Measurements from ENCODE around the gene NOP58.
A peak's percentile ranks its signal among the peaks of the same experiment; 100 is the strongest.
"Not testable (repeated sequence)": the region's sequence is repeated elsewhere in the genome, so short reads cannot be mapped to it uniquely, and the experiment has no call there.

NOP58 gene

GRCh38 chr2:202265467-202266277, at the start of gene NOP58:
NOP58 (plus strand) TSS chr2:202265763; CDS start chr2:202265942, 179 bp downstream.
- Histone ChIP-seq H3K9ac (ENCODE audit: low read length in 5 of 5) (peak within 1 kb of the TSS; percentile 95 to 99 (median 98)), H3K36me3 (ENCODE audit: control insufficient read depth in 5 of 5, insufficient read depth in 5 of 5, low read length in 5 of 5) (no peaks in the 10 kb centered on the region), H3K27ac (ENCODE audit: low read depth, low read length) (peak within 1 kb of the TSS; percentile 99), H3K4me1 (ENCODE audit: control insufficient read depth in 5 of 5, insufficient read depth in 5 of 5, low read length in 5 of 5) (peaks cover 4 to 26% (median 18%) of the 10 kb centered on the region in 5 donors), H3K4me3 (ENCODE audit: low read depth in 1 of 5, low read length in 5 of 5) (peak within 1 kb of the TSS; percentile 78 to 99 (median 96)), H3K27me3 (ENCODE audit: control insufficient read depth in 5 of 5, insufficient read depth in 4 of 5, low read length in 5 of 5) (no peaks in the 10 kb centered on the region), H3K9me3 (ENCODE audit: control insufficient read depth in 5 of 5, low read length in 5 of 5) (no peaks in the 10 kb centered on the region)

GRCh38 chr2:202221873-202222272, 43.7 kb upstream of the NOP58 start:
- H3K9ac ChIP-seq (ENCODE audit: low read length in 5 of 5): peak overlapping the region in 1 of 5 donors; percentile 2
- peaks cover 2 to 20% (median 11%) of the 10 kb centered on the region in 5 donors for H3K36me3 ChIP-seq (ENCODE audit: control insufficient read depth in 5 of 5, insufficient read depth in 5 of 5, low read length in 5 of 5)
- no peak overlapping the region for H3K27ac ChIP-seq (ENCODE audit: low read depth, low read length)
- H3K27me3 ChIP-seq (ENCODE audit: control insufficient read depth in 5 of 5, insufficient read depth in 4 of 5, low read length in 5 of 5): no peaks in the 10 kb centered on the region
- H3K9me3 ChIP-seq (ENCODE audit: control insufficient read depth in 5 of 5, low read length in 5 of 5): no peaks in the 10 kb centered on the region
- H3K4me3 ChIP-seq (ENCODE audit: low read depth in 1 of 5, low read length in 5 of 5): no peak overlapping the region
- peaks cover 0 to 9% (median 0%) of the 10 kb centered on the region in 5 donors for H3K4me1 ChIP-seq (ENCODE audit: control insufficient read depth in 5 of 5, insufficient read depth in 5 of 5, low read length in 5 of 5)

GRCh38 chr2:202237787-202238233, 27.8 kb upstream of the NOP58 start:
- Histone ChIP-seq H3K4me3 (ENCODE audit: low read depth in 1 of 5, low read length in 5 of 5) (peak overlapping the region; percentile 85 to 98 (median 95)), H3K9me3 (ENCODE audit: control insufficient read depth in 5 of 5, low read length in 5 of 5) (no peaks in the 10 kb centered on the region), H3K27ac (ENCODE audit: low read depth, low read length) (peak overlapping the region; percentile 85), H3K4me1 (ENCODE audit: control insufficient read depth in 5 of 5, insufficient read depth in 5 of 5, low read length in 5 of 5) (peaks cover 2 to 20% (median 18%) of the 10 kb centered on the region in 5 donors), H3K36me3 (ENCODE audit: control insufficient read depth in 5 of 5, insufficient read depth in 5 of 5, low read length in 5 of 5) (peaks cover 0 to 4% (median 0%) of the 10 kb centered on the region in 5 donors), H3K27me3 (ENCODE audit: control insufficient read depth in 5 of 5, insufficient read depth in 4 of 5, low read length in 5 of 5) (no peaks in the 10 kb centered on the region), H3K9ac (ENCODE audit: low read length in 5 of 5) (peak overlapping the region; percentile 50 to 95 (median 94))

- peak within 1 kb of the TSS; percentile 85 for H3K27ac ChIP-seq (ENCODE audit: low read depth, low read length)
- peak within 1 kb of the TSS; percentile 91 to 97 (median 94) for H3K9ac ChIP-seq (ENCODE audit: low read length in 5 of 5)
- H3K27me3 ChIP-seq (ENCODE audit: control insufficient read depth in 5 of 5, insufficient read depth in 4 of 5, low read length in 5 of 5): no peaks in the 10 kb centered on the region
- H3K36me3 ChIP-seq (ENCODE audit: control insufficient read depth in 5 of 5, insufficient read depth in 5 of 5, low read length in 5 of 5): no peaks in the 10 kb centered on the region
- peaks cover 2 to 20% (median 18%) of the 10 kb centered on the region in 5 donors for H3K4me1 ChIP-seq (ENCODE audit: control insufficient read depth in 5 of 5, insufficient read depth in 5 of 5, low read length in 5 of 5)
- peak within 1 kb of the TSS; percentile 85 to 99 (median 95) for H3K4me3 ChIP-seq (ENCODE audit: low read depth in 1 of 5, low read length in 5 of 5)
- H3K9me3 ChIP-seq (ENCODE audit: control insufficient read depth in 5 of 5, low read length in 5 of 5): no peaks in the 10 kb centered on the region
These were observed 27.0 kb upstream of the NOP58 start, which contains the start of gene SUMO1 for GRCh38 chr2:202238234-202239197. SUMO1 (minus strand) TSS chr2:202238597; CDS start chr2:202238451, 146 bp downstream.

- not testable (repeated sequence) for H3K27me3 ChIP-seq (ENCODE audit: control insufficient read depth in 5 of 5, insufficient read depth in 4 of 5, low read length in 5 of 5); H3K36me3 ChIP-seq (ENCODE audit: control insufficient read depth in 5 of 5, insufficient read depth in 5 of 5, low read length in 5 of 5); H3K4me3 ChIP-seq (ENCODE audit: low read depth in 1 of 5, low read length in 5 of 5); H3K9ac ChIP-seq (ENCODE audit: low read length in 5 of 5); H3K27ac ChIP-seq (ENCODE audit: low read depth, low read length); H3K4me1 ChIP-seq (ENCODE audit: control insufficient read depth in 5 of 5, insufficient read depth in 5 of 5, low read length in 5 of 5); H3K9me3 ChIP-seq (ENCODE audit: control insufficient read depth in 5 of 5, low read length in 5 of 5)
These were observed 17.9 kb upstream of the NOP58 start for GRCh38 chr2:202247710-202248109.

GRCh38 chr2:202249521-202250253, 15.9 kb upstream of the NOP58 start:
- Histone ChIP-seq H3K9ac (ENCODE audit: low read length in 5 of 5) (no peak overlapping the region), H3K27ac (ENCODE audit: low read depth, low read length) (no peak overlapping the region), H3K9me3 (ENCODE audit: control insufficient read depth in 5 of 5, low read length in 5 of 5) (no peaks in the 10 kb centered on the region), H3K36me3 (ENCODE audit: control insufficient read depth in 5 of 5, insufficient read depth in 5 of 5, low read length in 5 of 5) (no peaks in the 10 kb centered on the region), H3K27me3 (ENCODE audit: control insufficient read depth in 5 of 5, insufficient read depth in 4 of 5, low read length in 5 of 5) (peaks cover 0 to 7% (median 0%) of the 10 kb centered on the region in 5 donors), H3K4me1 (ENCODE audit: control insufficient read depth in 5 of 5, insufficient read depth in 5 of 5, low read length in 5 of 5) (no peaks in the 10 kb centered on the region), H3K4me3 (ENCODE audit: low read depth in 1 of 5, low read length in 5 of 5) (no peak overlapping the region)

GRCh38 chr2:202251494-202251893, 14.1 kb upstream of the NOP58 start:
- no peak overlapping the region for H3K9ac ChIP-seq (ENCODE audit: low read length in 5 of 5)
- no peak overlapping the region for H3K27ac ChIP-seq (ENCODE audit: low read depth, low read length)

GRCh38 chr2:202261531-202261930, 4.0 kb upstream of the NOP58 start:
- Histone ChIP-seq H3K36me3 (ENCODE audit: control insufficient read depth in 5 of 5, insufficient read depth in 5 of 5, low read length in 5 of 5) (no peaks in the 10 kb centered on the region), H3K9me3 (ENCODE audit: control insufficient read depth in 5 of 5, low read length in 5 of 5) (no peaks in the 10 kb centered on the region), H3K27ac (ENCODE audit: low read depth, low read length) (no peak overlapping the region), H3K27me3 (ENCODE audit: control insufficient read depth in 5 of 5, insufficient read depth in 4 of 5, low read length in 5 of 5) (no peaks in the 10 kb centered on the region), H3K4me1 (ENCODE audit: control insufficient read depth in 5 of 5, insufficient read depth in 5 of 5, low read length in 5 of 5) (peaks cover 0 to 9% (median 3%) of the 10 kb centered on the region in 5 donors), H3K4me3 (ENCODE audit: low read depth in 1 of 5, low read length in 5 of 5) (no peak overlapping the region), H3K9ac (ENCODE audit: low read length in 5 of 5) (no peak overlapping the region)

More at GRCh38 chr2:202251494-202251893, 14.1 kb upstream of the NOP58 start:
- H3K4me1 ChIP-seq (ENCODE audit: control insufficient read depth in 5 of 5, insufficient read depth in 5 of 5, low read length in 5 of 5): no peaks in the 10 kb centered on the region
- no peaks in the 10 kb centered on the region for H3K9me3 ChIP-seq (ENCODE audit: control insufficient read depth in 5 of 5, low read length in 5 of 5)
- peaks cover 0 to 7% (median 0%) of the 10 kb centered on the region in 5 donors for H3K27me3 ChIP-seq (ENCODE audit: control insufficient read depth in 5 of 5, insufficient read depth in 4 of 5, low read length in 5 of 5)
- H3K4me3 ChIP-seq (ENCODE audit: low read depth in 1 of 5, low read length in 5 of 5): no peak overlapping the region
- no peaks in the 10 kb centered on the region for H3K36me3 ChIP-seq (ENCODE audit: control insufficient read depth in 5 of 5, insufficient read depth in 5 of 5, low read length in 5 of 5)

- H3K9ac ChIP-seq (ENCODE audit: low read length in 5 of 5): peak overlapping the region; percentile 0 to 98 (median 42)
- no peaks in the 10 kb centered on the region for H3K27me3 ChIP-seq (ENCODE audit: control insufficient read depth in 5 of 5, insufficient read depth in 4 of 5, low read length in 5 of 5)
- no peaks in the 10 kb centered on the region for H3K36me3 ChIP-seq (ENCODE audit: control insufficient read depth in 5 of 5, insufficient read depth in 5 of 5, low read length in 5 of 5)
- peaks cover 4 to 29% (median 18%) of the 10 kb centered on the region in 5 donors for H3K4me1 ChIP-seq (ENCODE audit: control insufficient read depth in 5 of 5, insufficient read depth in 5 of 5, low read length in 5 of 5)
- H3K4me3 ChIP-seq (ENCODE audit: low read depth in 1 of 5, low read length in 5 of 5): peak overlapping the region; percentile 78 to 99 (median 96)
- H3K27ac ChIP-seq (ENCODE audit: low read depth, low read length): no peak overlapping the region
- no peaks in the 10 kb centered on the region for H3K9me3 ChIP-seq (ENCODE audit: control insufficient read depth in 5 of 5, low read length in 5 of 5)
These were observed 1.9 kb downstream of the NOP58 start for GRCh38 chr2:202267495-202267894.
